C1 segment of cervical spinal cord (tissue), 14 donors: ENCODE data around the gene GPR68.
"Not testable (repeated sequence)": the region's sequence is repeated elsewhere in the genome, so short reads cannot be mapped to it uniquely, and the experiment has no call there.

Source experiments
- DNase-seq, 14 donors: peaks; one replicate each; lab custom pipeline; 2025; lab: John Stamatoyannopoulos, UW

The GPR68 gene

DNA sequence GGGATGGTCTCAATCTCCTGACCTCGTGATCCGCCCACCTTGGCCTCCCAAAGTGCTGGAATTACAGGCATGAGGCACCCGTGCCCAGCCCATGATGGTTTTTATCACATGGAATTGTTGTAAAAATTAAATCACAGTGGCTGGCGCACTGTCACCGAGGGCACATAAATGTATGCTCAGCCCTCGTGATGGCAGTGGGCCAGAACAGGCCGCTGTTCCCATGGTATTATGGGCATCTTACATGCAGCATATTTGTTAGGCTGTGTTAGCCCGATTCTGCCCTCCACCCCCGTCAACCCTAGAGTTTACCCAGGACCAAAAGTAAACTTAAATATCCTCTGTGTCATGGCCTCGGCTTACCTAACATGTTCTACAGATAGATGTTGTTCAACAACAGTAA lies 48.6 kb downstream of the GPR68 start:
- no peak for DNase-seq

DNA sequence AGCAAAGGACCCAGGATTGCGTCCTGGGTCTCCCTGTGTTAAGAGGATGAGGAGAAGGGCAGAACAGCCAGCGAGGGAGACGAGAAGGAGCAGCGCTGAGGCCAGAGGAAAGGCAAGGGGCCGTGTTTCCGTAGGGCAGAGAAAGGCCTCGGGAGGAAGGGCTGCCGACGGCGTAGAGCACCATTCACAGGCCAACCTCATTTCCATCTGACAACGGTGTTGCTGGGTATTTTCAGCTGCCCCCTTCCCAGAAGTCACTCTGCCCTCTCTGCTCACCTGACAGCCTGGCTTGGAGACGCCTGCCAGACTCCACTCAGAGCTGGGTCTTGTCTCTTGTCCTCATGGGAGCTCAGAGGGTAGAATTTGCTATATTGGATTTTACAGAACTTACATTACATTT lies 51.4 kb downstream of the GPR68 start:
- DNase-seq: peak in 1 of 14 donors; percentile 8

DNA sequence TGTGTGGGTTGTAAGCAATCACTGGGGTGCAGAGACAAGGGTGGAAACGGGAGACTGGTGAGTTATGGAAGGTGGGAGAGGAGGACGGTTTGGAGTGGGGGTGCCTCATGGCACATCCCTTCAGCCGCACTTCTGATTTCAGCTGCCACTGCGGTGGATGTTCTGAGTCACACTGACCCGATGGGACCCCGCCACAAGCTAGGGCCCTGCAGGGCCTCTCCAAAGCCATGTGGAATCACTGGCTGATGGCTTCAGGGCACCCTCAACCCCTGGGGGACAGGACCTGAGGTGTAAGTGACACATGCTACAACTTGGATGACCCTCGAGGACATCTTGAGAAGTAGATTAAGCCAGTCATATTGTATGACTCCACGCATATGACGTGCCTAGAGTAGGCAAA lies 53.7 kb downstream of the GPR68 start:
- no peak for DNase-seq

DNA sequence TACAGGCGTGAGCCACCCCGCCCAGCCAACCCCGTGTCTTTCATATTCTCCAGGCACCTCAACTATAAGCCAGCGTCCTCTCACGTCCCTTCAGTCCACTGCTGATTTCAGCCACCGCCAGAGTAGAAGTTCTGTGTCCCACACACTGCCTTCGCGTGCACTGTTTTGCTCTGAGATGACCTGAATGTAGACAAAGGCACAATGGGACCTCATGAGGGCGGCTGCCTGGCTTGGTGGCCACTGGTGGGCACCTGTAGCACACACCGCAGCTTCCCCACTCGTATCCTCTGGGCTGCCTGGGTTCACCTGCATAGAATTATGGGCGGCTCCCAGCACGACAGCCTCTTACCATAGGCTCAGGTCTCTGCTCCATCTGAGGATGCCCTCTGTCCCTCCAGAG lies 57.2 kb downstream of the GPR68 start:
- no peak for DNase-seq

DNA sequence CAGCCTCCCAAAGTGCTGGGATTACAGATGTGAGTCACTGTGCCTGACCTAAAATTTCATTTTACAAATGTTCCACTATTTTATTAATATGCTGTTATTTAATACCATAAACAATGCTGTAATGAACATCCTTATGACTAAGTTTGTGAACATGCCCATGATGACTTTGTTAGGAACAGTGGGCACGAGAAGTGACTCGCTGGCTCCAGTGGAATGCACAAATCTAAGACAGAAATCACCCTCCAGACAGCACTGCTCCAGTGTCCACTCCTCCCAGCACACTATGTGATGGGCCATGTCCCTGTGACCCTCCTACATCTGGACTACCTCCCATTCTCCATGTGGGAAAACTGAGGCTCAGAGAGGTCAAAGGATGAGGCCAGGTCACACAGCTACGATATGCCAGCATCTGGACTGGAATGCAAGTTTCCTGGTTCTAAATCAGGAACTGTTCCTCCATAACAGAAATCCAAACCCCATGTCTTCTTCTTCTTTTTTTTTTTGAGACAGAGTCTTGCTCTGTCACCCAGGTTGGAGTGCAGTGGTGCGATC lies 57.9 kb downstream of the GPR68 start:
- no peak for DNase-seq

DNA sequence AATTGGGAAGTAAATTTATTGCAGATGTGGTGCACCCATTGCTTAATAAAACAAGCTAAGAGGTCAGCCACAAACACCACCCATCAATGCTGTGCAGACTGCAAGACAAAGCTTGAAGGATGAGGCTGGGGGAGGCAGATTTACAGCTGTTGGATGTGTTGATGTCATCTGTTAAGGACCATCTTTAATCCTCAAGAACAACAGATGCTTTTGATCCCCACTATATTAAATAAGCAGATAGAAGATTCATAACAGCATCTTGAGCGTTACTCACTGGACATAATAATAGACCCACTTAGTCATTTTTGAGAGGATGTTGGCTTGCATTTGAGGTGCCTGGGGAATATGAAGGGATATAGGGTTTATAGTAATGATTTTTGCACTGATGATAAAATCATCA lies 58.8 kb downstream of the GPR68 start:
- no peak for DNase-seq

DNA sequence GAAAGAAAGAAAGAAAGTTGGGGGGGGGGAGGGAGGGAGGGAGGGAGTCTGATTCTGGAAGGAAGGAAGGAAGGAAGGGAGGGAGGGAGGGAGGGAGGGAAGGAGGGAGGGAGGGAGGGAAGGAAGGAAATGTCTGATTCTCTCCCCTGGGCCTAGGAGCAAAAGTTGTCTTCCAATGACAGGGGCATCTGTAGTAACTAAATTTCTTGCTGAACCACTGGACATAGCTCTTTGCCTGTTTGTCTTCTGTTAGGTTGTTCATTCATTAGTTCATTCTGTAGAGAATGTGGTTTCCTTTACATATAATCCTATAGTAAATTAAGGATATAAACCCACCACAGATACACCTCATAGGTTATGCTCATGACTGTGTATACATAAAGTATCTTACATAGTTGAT lies 59.9 kb downstream of the GPR68 start:
- no peak for DNase-seq

DNA sequence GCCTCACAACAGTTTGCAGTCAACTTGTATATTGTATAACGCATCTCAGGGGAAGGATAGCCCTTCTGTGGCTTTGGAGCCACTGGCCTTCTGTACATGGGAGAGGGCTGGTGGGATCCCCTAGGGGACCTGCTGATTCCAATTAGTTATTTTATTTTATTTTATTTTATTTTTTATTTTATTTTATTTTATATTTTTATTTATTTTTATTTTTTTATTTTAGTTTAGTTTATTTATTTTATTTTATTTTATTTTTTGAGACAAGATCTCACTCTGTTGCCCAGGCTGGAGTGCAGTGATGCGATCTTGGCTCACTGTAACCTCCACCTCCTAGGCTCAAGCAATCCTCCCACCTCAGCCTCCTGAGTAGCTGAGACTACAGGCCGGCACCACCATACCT lies 61.8 kb downstream of the GPR68 start:
- DNase-seq: not testable (repeated sequence)
